Endothelial cell of umbilical vein (primary cell): Measurements from ENCODE around the gene RARRES2. TPM values are rescaled to one million over a fixed set of nuclear protein-coding genes. Genes with fewer than 3 reads are reported as not detected.
"Not testable (repeated sequence)": the region's sequence is repeated elsewhere in the genome, so short reads cannot be mapped to it uniquely, and the experiment has no call there.

Source experiments
- BruUV-seq: library from RNA; stranded (reverse); fragments of 400-500 nt; replicated peaks from 2 replicates; lab custom pipeline; 2021; lab: Mats Ljungman, UMichigan
- CTCF ChIA-PET: fragments of 300-600, 350-600 bp; sonication (Branson Sonifier 250); formaldehyde crosslinking; loops from one replicate; lab custom pipeline; 2021; ENCODE audit warnings: antibody characterized with exemption, inconsistent platforms; lab: Charles Lee
- POLR2A ChIA-PET: fragments of 300-600, 350-600 bp; sonication (Branson Sonifier 250); formaldehyde crosslinking; loops from one replicate; lab custom pipeline; 2021; ENCODE audit warnings: antibody characterized with exemption, inconsistent platforms; lab: Charles Lee
- DNase-seq: peaks from one replicate; pipeline ENCODE4 v3.0.0-alpha.2; 2011; ENCODE audit warnings: low read depth, low spot score
- FAIRE-seq: peaks from 2 replicates; lab custom pipeline; 2011; peaks lifted over from hg19 to GRCh38; lab: Jason Lieb, UNC
- H2AFZ ChIP-seq: 2 replicates; pipeline ENCODE4 v1.6.0; 2012; ENCODE audit warnings: low read depth, low read length, control low read depth, inconsistent platforms
- H3K27ac ChIP-seq: 2 replicates; pipeline ENCODE4 v1.5.1; 2011; ENCODE audit warnings: low read depth, mild to moderate bottlenecking, control low read depth, low read length, moderate library complexity; ENCODE audit not compliant: insufficient read depth
- H3K27me3 ChIP-seq, 2 experiments: 2 replicates each; pipeline versions ENCODE4 v1.6.0 to v1.6.1; 2011; ENCODE audit warnings: low read length in 2 of 2, mixed read lengths in 1 of 2; ENCODE audit not compliant: control insufficient read depth in 2 of 2, insufficient read depth in 2 of 2
- H3K36me3 ChIP-seq, 2 experiments: 2 replicates in 1 of 2; 3 replicates in 1 of 2; pipeline ENCODE4 v1.5.1; 2011; ENCODE audit warnings: low read length in 2 of 2, mild to moderate bottlenecking in 1 of 2, moderate library complexity in 1 of 2; ENCODE audit not compliant: control insufficient read depth in 2 of 2, insufficient read depth in 2 of 2; ENCODE audit errors: extremely low read depth in 1 of 2
- H3K4me1 ChIP-seq: 3 replicates; pipeline ENCODE4 v1.5.1; 2011; ENCODE audit warnings: mild to moderate bottlenecking, low read length; ENCODE audit not compliant: control insufficient read depth, insufficient read depth; ENCODE audit errors: extremely low read depth
- H3K4me2 ChIP-seq: 2 replicates; pipeline ENCODE4 v1.6.1; 2011; ENCODE audit warnings: low read length, control low read depth, mixed read lengths; ENCODE audit not compliant: insufficient read depth
- H3K4me3 ChIP-seq, 3 experiments: fragments of 200-600 bp in 1 of 3; sonication (generic), shearing (Covaris generic) in 1 of 3; replicated peaks in 1 of 3; 2 replicates each; pipeline ENCODE4 v1.5.1; 2011 to 2016; ENCODE audit warnings: control low read depth in 3 of 3, low read length in 3 of 3, mild to moderate bottlenecking in 2 of 3, inconsistent platforms in 1 of 3, low read depth in 1 of 3, moderate library complexity in 1 of 3; ENCODE audit not compliant: insufficient read depth in 1 of 3
- H3K79me2 ChIP-seq: 2 replicates; pipeline ENCODE4 v1.6.0; 2012; ENCODE audit warnings: low read length, inconsistent platforms; ENCODE audit not compliant: control insufficient read depth, insufficient read depth
- H3K9ac ChIP-seq: replicated peaks from 2 replicates; pipeline ENCODE3; 2011; ENCODE audit warnings: low read length, control low read depth; ENCODE audit not compliant: insufficient read depth; ENCODE audit errors: extremely low read depth
- H3K9me1 ChIP-seq: replicated peaks from 3 replicates; pipeline ENCODE4 v1.6.0; 2011; ENCODE audit warnings: mild to moderate bottlenecking, low read length; ENCODE audit not compliant: control insufficient read depth, insufficient read depth; ENCODE audit errors: extremely low read depth
- H3K9me3 ChIP-seq: replicated peaks from 2 replicates; pipeline ENCODE4 v1.5.1; 2012; ENCODE audit warnings: low read length, inconsistent platforms; ENCODE audit not compliant: control insufficient read depth, insufficient read depth
- H4K20me1 ChIP-seq: replicated peaks from 2 replicates; pipeline ENCODE3; 2011; ENCODE audit warnings: mild to moderate bottlenecking, low read length; ENCODE audit not compliant: control insufficient read depth, insufficient read depth; ENCODE audit errors: extremely low read depth
- dilution Hi-C: fragments of 300-500 bp; cut with MboI; formaldehyde crosslinking; loops from one replicate; pipeline ENCODE4 v1.15.0; 2019; ENCODE audit warnings: low sequenced_read_pairs; ENCODE audit not compliant: extremely low pct_ligation_motif_present
- intact Hi-C: fragments of 100-400 bp; cut with micrococcal nuclease; formaldehyde crosslinking; loops from one replicate; pipeline ENCODE4 v1.10.0; 2022
- polyA plus RNA-seq, 4 experiments: library from polyadenylated mRNA; depleted of rRNA in 3 of 4; stranded (reverse) in 3 of 4; unstranded in 1 of 4; fragments of >200 nt; gene quantifications; 2 replicates each; pipeline versions ENCODE4 v1.2.1 to v1.2.3, GENCODE V29; 2011 to 2012; ENCODE audit warnings: missing spikeins in 1 of 4
- total RNA-seq: library from RNA; stranded (reverse); gene quantifications from 2 replicates; pipeline ENCODE4 v1.2.3, GENCODE V29; 2021

RARRES2 gene
- total and polyA plus RNA-seq, 2 donors (not counting 3 experiments of a cell fraction or from before 2014, with no cell fraction given): not detected

DNA sequence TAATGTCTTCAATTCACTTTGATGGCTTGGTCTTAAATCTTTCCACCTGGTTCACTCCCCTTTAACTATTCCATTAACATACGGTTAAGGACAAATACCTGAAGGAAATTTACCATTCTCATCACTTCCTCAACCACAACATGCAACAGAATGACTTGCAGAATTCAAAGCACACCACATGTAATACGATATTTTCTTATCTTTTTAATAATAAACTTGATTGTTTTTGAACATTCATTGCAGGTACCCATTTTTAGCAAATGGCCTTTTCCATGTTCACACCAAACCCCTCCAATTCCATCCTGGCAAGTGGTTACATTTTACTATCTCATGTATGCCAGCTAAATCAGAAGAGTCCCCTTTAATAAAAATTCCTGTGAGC is 35.5 kb downstream of the RARRES2 start:
- H3K4me2 ChIP-seq, H4K20me1 ChIP-seq, FAIRE-seq, H3K36me3 ChIP-seq, intact Hi-C loops, H3K4me1 ChIP-seq, H3K4me3 ChIP-seq, BruUV-seq, H3K9ac ChIP-seq, H3K9me1 ChIP-seq, H3K79me2 ChIP-seq, H3K27me3 ChIP-seq, DNase-seq, CTCF ChIA-PET, dilution Hi-C loops, POLR2A ChIA-PET, H3K27ac ChIP-seq, H3K9me3 ChIP-seq, H2AFZ ChIP-seq: not testable (repeated sequence)

- H3K9ac ChIP-seq, H3K79me2 ChIP-seq, H3K9me3 ChIP-seq, H2AFZ ChIP-seq, H3K27me3 ChIP-seq, CTCF ChIA-PET, POLR2A ChIA-PET, H3K36me3 ChIP-seq, intact Hi-C loops, H3K4me2 ChIP-seq, BruUV-seq, H3K4me3 ChIP-seq, H3K4me1 ChIP-seq, H3K27ac ChIP-seq, H4K20me1 ChIP-seq, DNase-seq, H3K9me1 ChIP-seq, FAIRE-seq, dilution Hi-C loops: not testable (repeated sequence)
These were observed 36.0 kb downstream of the RARRES2 start for GRCh38 chr7:150305259-150305902.

GRCh38 chr7:150304499-150305258 is 36.8 kb downstream of the RARRES2 start:
- CTCF ChIA-PET, BruUV-seq, H3K27ac ChIP-seq, H4K20me1 ChIP-seq, H3K36me3 ChIP-seq, H3K4me2 ChIP-seq, H3K4me1 ChIP-seq, FAIRE-seq, H3K9me3 ChIP-seq, H3K27me3 ChIP-seq, H3K4me3 ChIP-seq, H3K79me2 ChIP-seq, H3K9me1 ChIP-seq, intact Hi-C loops, POLR2A ChIA-PET, H3K9ac ChIP-seq, H2AFZ ChIP-seq, dilution Hi-C loops, DNase-seq: not testable (repeated sequence)

DNA sequence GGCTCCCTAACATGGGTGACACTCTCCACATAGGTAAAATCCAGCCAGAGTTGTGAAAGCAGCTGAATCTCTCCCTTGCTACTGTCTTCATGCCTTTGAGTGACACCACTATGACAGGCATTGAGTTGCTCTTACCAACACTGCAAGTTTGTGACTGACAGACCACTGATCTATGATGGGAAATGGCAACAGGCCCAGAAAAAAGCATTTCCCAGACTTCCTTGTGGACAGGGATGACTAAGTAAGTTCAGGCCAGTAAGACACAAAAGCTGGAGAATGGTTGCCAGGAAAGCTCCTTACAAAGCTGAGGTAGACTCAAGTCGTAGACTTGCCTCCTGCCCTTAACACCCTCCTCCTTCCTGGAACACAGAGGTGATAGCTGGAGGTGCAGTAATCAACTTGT is 38.5 kb downstream of the RARRES2 start:
- FAIRE-seq, H4K20me1 ChIP-seq, H3K4me3 ChIP-seq, DNase-seq, H3K9me3 ChIP-seq, H3K4me1 ChIP-seq, dilution Hi-C loops, H3K9ac ChIP-seq, intact Hi-C loops, H3K79me2 ChIP-seq, H3K27me3 ChIP-seq, CTCF ChIA-PET, H3K9me1 ChIP-seq, H3K36me3 ChIP-seq, H3K4me2 ChIP-seq, H3K27ac ChIP-seq, BruUV-seq, H2AFZ ChIP-seq, POLR2A ChIA-PET: not testable (repeated sequence)
